ENCODE data around the gene MCUB.
"Not testable (repeated sequence)": the region's sequence is repeated elsewhere in the genome, so short reads cannot be mapped to it uniquely, and the experiment has no call there.

Gene MCUB

DNA sequence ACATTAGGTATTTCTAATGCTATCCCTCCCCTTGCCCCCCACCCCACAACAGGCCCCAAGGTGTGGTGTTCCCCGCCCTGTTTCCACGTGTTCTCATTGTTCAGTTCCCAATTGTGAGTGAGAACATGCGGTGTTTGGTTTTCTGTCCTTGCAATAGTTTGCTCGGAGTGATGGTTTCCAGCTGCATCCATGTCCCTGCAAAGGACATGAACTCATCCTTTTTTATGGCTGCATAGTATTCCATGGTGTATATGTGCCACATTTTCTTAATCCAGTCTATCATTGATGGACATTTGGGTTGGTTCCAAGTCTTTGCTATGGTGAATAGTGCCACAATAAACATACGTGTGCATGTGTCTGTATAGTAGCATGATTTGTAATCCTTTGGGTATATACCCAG is 20.0 kb downstream of the MCUB start:
- not testable (repeated sequence) for DNase-seq

DNA sequence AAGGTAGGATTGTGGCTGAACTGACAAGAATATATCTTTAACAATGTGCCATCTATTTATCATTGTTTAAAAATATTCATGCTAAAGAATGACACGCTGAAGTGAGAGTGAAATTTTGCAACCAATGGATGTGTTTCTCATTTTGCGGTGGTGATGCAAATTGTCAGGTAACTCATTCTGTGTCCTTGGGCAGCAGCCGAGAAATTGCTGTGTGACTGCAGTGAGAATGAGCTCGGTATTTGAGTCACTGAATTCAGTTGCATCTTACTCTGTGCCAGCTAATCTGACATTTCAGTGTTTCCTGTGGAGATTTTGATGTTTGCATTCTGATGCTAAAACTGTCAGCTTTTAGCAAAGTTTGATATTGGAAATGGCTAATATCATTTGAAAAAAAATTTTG is 28.1 kb downstream of the MCUB start:
- DNase-seq, result no peak

DNA sequence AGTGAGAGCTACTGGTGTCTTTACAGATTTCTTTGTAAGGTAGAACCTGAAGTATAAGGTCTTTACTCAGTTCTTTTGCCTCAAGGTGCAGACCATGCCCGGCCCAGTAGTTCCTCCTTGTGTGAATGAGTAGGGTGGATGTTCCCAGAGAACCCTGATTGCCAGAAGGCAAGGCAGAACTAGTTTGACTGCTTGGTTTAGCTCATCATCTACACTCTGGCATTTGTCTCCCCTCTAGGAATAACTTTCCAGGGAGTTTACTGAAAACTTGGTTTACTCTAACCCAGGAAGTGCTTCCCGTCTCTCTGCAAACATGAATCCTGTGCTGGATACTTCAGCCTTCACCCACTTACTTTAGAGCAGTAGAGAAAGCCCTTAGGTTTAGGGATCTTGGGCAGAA is 29.1 kb downstream of the MCUB start:
- no peak for DNase-seq

DNA sequence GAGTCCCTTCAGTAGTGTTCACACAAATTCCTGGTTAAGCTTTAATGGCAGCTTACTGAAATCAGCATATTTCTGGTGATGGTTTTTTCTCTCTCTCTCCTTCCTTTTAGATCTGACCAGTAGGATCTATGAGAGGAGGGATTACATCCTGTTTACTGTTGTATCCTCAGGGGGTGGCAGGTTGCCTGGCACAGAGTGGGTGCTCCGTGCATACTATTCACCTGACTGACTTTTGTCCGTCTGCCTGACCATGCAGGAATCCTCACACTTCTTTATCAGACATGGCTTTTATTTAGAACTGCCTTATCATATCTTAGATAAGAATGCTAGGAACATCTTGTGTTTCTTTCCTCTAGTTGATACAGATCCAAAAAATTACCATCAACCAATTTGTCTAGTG is 29.6 kb downstream of the MCUB start:
- DNase-seq, result no peak

DNA sequence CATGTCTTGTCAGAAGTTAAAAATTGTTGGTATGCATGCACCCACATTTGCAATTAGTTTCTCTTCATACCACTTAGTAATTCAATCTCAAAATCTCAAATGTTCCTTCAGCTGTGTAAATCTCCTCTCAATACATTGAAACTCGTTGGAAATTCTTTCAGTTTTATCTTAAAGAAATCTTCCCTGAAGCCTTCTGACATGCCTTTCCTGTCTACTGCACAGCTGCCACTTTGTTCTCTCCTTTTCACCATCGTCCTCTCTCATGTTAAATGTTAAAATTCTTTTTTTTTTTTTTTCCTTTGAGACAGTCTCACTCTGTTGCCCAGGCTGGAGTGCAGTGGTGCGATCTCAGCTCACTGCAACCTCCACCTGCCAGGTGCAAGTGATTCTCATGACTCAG is 30.9 kb downstream of the MCUB start:
- DNase-seq, result no peak

DNA sequence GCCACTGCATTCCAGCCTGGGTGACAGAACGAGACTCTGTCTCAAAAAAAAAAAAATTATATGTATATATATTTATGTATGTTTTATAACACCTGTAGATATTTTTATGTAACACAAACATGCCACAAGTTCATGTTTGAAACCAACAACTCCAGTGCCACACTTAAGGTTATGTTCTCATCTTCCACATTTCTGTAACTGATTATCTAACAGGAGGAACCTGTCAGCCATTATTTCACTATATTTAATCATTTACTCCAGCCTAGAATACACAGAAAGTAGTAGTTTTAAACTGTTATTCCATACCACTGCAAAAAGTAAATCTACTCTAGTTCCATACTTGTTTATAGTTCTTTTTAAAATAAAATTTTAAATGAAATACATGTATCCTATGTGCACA is 32.3 kb downstream of the MCUB start:
- no peak for DNase-seq

DNA sequence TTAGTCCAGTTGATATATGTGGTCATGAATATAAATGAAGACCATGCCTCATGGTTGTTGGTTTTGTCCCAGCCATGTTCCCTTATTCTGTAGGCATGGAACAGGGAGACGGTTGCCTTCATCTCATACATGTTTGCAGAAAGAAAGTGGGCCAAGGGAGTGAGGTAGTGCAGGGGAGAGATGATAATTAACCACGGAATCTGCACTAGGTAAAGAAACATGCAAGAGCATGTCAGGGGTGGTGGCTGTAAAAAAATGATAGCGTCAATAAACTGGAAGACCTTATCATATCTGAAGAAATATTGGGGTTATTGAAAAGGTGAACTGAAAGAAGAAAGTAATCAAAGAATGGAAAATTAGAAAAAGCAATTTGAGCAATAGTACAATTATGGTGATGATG is 35.1 kb downstream of the MCUB start:
- DNase-seq, result not testable (repeated sequence)

DNA sequence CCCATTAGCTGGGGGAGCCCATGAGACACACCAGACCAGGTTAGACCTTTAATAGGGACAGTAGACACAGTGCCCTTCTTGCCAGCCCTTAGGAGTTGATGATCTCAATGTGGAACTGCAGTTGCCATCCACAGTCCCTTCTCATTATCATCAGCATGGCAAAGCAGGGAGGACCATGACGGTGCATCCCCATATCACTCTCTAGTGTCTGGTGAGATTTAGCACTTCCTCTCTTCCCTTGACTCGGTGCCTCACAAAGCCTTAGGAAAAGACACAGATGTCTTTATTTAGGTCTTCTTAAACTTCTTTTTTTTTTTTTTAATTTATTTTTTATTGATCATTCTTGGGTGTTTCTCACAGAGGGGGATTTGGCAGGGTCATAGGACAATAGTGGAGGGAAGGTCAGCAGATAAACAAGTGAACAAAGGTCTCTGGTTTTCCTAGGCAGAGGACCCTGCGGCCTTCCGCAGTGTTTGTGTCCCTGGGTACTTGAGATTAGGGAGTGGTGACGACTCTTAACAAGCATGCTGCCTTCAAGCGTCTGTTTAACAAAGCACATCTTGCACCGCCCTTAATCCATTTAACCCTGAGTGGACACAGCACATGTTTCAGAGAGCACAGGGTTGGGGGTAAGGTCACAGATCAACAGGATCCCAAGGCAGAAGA is 36.5 kb downstream of the MCUB start:
- DNase-seq, result not testable (repeated sequence)

DNA sequence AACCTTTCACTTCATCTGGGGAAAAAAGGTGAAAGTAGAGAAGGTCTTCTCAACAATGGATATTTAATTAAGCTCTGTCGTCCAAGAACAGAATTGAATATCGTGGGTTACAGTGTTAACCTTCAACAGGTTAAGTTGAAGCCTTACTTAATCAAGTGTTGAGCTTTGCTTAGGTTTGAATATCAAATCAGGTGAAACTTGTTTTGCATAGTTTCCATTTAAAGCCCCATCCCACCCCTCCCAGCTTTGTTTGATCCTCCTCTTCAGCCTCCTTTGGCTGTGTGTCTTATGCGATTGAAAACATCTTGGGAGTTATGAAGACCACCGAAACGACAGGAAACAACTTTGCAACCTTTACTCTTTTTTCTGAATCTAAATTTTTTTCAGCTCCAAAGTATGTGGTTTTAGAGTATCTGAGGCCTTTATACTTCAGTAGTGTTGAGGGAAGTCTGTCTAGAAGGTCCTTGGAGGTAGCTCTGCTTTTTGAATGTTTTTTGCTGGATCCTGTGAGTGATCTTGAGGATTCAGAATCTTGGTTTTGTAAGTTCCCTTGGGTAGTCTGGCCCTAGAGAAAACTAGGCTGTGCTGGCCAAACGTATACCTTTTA is 39.1 kb downstream of the MCUB start:
- no peak for DNase-seq

DNA sequence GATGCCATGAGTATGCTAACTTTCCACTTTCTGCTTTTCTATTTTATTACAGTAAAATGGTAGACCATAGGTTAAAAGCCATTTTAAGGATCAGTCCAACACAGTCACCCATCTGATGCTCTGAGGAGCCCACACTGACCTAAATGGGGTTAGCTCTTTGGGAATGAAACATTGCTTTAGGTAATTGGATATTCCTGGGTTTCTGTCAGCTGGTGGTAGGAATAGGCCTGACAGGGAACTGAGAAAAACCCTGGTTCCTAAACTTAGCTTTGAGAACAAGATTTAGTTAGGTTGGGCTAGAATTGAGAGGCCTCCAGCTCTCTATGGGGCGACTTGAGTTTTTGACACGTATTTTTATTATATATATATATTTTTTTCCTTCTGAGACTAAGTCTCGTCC is 40.4 kb downstream of the MCUB start:
- DNase-seq, result no peak

DNA sequence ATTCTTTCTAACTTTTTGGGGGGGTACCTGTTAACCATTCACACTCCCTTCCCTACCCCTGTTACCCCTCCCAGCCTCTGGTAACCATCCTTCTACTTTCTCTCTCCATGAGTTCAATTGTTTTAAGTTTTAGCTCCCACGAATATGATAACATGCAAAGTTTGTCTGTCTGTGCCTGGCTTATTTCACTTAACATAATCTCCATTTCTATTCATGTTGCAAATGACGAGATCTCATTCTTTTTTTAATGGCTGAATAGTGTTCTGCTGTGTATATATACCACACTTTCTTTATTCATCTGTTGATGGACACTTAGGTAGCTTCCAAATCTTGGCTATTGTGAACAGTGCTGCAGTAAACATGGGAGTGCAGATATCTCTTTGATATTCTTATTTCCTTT is 41.3 kb downstream of the MCUB start:
- no peak for DNase-seq

DNA sequence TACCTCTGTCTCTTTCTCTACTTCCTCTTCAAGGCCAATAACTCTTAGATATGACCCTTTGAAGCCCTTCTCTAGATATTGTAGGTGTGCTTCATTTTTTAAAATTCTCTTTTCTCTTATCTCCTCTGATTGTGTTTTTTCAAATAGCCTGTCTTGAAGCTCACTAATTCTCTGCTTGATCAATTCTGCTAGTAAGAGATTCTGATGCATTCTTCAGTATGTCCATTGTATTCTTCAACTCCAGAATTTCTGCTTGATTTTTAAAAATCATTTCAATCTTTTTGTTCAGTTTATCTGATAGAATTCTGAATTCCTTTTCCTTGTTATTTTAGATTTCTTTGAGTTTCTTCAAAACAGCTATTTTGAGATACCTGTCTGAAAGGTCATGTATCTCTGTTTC is 47.9 kb downstream of the MCUB start:
- DNase-seq, result no peak

DNA sequence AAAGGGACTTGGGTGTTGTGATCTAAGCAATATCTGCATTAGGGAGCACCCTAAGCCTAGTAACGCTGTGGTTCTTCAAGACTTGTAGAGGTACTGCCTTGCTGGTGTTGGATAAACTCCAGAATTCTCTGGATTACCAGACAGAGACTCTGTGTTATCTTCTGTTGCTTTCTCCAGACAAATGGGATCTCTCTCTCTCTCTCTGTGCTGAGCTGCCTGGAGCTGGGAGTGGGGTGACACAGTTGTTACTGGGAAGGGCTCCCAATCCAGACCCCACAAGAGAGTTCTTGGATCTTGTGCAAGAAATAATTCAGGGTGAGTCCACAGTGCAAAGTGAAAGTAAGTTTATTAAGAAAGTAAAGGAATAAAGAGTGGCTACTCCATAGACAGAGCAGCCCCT is 48.8 kb downstream of the MCUB start:
- no peak for DNase-seq

DNA sequence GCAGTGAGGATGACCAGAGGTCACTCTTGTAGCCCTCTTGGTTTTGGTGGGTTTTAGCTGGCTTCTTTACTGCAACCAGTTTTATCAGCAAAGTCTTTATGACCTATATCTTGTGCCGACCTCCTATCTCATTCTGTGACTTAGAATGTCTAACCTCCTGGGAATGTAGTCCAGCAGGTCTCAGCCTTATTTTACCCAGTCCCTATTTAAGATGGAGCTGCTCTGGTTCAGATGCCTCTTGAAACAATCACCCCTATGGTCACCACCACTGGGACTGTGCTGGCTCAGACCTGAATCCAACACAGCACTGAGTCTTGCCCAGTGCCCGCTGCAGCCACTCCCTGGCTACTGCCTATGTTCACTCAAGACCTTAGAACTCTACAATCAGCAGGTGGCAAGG is 49.4 kb downstream of the MCUB start:
- DNase-seq, result no peak

DNA sequence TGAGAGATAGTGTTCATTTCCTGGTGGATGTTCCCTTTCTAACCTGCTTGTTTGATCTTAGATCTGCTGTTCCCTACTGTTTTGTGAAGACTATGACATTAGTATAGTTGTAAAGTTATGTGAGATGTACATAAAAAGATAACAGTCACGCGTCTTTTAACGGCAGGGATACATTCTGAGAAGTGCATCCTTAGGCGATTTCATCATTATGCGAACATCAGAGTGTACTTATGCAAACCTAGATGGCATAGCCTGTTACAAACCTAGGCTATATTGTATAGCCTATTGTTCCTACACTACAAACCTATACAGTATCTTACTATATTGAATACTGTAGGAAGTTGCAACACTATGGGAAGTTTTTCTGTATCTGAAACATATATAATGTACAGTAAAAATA is 50.4 kb downstream of the MCUB start:
- DNase-seq, result no peak

DNA sequence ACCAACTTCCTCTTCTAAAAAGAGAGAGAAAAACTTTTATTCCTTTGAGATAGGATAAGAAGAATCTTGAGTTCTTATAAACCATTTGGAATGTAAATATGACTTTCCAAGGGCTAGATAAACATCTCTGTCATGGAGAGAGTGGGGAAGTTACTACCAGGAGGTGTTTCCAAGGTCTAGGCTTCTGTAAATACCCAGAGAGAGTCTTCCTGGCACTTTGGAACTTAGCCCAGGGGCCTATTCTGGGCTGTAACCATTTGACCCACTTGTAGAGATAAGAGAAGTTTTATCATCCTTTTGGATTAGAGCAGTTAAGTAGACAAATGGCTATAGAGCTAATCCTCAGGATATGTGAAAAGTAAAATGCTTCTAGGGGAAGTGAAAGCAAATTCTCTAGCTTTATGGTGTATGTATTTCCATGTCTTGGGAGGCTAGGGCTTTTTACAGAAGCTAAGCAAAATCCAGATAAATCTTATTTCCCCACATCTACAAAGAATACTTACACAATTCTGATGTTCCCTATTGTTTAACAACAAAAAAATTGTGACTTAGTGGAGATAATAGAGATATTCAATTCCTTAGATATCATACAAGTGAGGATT is 51.1 kb downstream of the MCUB start:
- DNase-seq, result no peak

DNA sequence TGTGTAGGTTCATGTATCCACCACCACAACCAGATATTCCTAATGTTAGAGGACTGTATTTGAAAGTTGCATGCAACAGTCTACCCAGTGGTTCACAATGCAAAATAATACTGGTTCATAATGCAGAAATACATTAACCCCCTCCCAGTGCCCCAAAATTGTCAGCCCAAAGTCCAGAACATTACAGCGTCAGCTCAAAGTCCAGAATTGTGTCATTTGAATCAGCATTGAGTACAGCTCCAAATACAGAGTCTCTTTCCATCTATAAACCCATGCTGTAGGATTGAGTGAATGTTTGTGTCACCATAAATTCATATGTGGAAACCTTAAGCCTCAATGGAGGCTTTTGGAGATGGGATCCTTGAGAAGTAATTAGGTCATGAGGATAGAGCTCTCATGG is 54.0 kb downstream of the MCUB start:
- DNase-seq, result no peak

DNA sequence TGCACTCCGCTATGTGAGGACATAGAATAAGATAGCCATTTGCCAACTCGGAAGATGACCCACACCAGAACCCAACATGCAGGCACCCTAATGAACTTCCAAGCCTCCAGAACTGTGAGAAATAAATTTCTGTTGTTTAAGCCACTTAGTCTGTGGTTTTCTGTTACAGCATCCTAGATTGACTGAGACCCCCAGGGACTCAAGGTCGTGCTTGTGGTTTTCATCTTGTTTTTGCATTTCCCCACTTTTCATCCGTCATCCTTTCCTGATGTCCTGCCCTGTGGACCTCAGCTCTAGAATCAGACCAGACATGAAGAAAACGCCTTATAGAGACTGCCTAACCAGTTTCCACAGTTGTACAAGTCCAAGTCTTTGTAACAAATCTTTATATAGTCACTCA is 54.4 kb downstream of the MCUB start:
- no peak for DNase-seq

DNA sequence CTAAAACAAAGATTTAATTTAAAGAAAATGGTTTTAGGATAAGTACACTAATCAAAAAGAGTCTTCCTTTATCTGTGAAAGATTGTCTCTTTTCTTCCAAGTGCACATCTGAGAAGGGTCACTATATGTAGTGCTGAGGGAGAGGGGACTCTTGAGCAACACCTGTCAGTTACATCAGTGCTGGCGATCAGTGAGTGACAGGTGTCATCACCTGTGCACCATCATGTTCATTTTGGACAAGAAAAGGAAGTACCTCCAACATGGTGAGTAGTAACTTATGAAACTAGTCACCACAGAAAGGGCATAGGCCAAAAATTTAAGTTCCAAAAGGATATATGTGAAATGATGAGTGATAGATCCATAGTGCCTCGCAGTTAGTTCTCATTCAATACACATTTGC is 55.7 kb downstream of the MCUB start:
- no peak for DNase-seq

DNA sequence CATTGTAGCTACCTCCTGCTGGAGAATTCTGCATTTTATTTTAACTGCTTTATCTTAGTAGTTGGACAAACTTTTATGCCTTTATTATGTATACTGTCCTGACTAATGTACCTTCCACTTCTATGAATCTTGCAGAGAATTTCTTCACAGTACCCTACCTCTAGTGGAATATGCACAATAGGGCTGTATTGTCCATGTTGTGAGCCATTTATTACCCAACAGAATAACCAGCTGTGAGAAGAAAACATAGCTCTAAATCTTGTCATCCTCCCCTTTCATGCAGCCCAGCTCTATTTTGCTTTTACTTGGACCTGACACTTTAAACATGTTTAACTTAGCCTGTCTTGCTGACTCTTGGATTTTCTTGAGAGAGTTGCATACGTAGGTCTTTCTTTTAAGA is 56.2 kb downstream of the MCUB start:
- DNase-seq, result no peak

DNA sequence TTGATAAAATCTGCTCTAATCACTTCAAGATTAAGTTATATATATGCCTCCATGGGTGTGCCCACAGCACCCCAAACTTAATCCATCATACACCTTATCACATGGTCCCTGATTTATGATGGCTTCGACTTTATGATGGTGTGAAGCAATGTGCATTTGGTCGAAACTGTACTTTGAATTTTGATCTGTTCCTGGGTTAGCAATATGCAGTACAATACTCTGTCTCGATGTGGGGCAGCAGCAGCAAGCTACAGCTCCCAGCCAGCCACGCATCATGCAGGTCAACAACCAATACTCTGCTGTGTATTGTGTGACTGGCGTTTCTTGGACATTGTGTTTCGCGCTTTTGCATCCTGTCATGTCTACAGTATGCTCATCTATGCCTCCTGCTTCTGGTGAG is 62.6 kb downstream of the MCUB start:
- DNase-seq, result no peak

DNA sequence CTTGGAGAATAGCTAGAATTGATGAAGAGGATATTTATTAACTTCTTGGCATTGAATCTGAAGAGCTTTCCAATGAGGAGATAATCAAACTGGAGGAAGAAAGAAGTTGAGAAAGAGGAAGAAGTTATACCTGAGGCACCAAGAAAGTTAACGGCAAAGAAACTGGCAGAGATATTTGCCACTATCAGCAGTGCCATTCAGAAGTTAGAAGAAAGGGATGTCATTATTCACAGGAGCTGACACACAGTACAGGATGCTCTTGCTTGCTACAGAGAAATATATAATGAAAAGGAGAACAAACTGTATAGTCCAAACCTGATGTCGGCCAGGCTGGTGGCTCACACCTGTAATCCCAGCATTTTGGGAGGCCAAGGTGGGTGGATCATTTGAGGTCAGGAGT is 64.5 kb downstream of the MCUB start:
- DNase-seq, result no peak

DNA sequence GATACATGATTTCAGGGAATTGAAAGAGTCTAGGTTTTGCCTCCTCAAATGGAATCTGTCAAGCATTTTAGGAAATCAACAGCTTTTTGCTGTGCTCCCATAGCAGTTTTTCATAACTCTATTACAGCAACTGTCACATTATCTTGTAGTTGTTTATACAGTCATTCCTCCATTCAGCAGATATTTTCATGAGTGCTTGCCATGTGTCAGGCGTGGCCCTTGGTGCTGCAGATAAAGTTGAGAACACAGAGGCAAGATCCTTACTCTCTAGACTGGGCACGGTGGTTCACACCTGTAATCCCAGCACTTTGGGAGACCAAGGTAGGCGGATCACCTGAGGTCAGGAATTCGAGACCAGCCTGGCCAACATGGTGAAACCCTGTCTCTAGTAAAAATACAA is 67.3 kb downstream of the MCUB start:
- DNase-seq, result no peak

DNA sequence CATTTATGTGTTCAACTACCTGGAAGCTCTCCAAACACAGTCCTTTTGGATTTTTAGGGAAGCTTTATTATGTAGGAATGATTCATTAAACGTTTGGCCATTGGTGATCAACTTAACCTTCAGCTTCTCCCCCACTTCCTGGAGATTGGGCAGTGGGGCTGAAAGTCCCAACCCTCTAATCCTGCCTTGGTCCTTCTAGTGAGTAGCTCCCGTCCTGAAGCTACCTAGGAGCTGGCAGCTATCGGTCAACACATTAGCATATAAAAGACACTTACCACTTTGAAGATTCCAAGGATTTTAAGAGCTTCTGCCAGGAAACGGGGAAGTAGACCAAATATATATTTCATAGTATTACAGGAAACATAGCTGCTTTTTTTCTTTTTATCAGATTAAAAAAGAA is 69.7 kb downstream of the MCUB start:
- DNase-seq, result no peak

DNA sequence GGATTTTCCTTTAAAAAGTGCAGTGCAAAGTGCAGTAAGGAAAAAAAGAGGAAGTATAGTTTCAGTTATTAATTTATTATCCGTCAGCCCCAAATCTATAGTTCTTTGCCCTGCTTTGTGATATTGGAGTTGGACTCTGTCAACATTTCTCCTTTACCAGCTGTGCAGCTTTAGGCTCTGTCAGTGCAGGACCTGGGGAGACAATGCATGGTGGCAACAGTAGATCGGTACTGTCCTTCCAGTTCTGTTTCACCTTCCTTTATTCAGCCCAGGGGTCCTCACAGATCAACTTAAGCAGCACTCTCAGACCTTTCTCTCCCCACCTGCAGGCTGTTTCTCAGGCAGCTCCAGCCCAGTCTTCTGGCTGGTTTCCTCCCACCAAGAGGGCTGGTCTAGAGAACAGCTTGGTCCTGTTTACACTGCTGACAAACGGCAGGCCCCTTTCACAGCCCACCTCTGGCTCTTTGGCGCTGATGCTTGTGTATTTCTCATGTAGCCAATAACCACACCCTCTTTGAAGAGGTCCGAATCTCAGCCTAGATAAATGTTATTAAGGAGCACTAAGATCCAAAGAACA is 71.6 kb downstream of the MCUB start:
- peak; percentile 34 for DNase-seq
